Kidney capillary endothelial cell (primary cell): Measurements from ENCODE around the gene REC8.

Experiments used
- DNase-seq: peaks from one replicate; pipeline ENCODE4 v3.0.0-alpha.2; 2018; ENCODE audit warnings: low spot score

The REC8 gene

DNA sequence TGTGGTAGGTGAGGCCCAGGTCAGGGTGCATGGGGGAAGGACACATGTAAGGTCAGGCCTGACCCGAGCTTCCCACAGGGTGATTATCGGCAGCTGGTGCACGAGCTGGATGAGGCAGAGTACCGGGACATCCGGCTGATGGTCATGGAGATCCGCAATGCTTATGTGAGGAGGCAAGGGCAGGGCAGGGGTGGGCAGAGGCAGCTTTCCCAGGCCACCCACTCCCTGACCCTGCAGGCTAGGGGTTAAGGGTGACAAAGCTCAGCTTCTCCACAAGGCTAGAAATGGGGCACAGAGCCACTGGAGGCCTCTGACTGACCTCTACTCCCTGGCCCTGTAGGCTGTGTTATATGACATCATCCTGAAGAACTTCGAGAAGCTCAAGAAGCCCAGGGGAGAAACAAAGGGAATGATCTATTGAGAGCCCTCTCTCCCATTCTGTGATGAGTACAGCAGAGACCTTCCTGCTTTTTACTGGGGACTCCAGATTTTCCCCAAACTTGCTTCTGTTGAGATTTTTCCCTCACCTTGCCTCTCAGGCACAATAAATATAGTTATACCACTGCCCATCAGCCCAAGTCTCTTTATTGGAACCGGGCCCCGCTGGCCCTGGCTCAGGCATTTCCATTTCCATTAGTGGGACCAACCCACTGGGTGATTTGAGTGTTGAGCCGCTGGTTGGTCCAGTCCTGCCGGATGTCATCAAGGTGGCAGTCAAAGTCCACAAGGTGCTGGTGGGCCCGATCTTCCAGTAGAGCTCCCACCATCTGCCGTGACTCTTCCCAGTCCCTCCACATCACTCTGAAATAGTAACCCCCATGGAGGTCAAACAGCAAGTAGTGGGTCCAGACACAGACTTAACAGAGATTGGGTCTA lies 33.2 kb upstream of the REC8 start:
- no peak for DNase-seq

- no peak for DNase-seq
Measured at GRCh38 chr14:24139272-24139934, 32.5 kb upstream of the REC8 start.

DNA sequence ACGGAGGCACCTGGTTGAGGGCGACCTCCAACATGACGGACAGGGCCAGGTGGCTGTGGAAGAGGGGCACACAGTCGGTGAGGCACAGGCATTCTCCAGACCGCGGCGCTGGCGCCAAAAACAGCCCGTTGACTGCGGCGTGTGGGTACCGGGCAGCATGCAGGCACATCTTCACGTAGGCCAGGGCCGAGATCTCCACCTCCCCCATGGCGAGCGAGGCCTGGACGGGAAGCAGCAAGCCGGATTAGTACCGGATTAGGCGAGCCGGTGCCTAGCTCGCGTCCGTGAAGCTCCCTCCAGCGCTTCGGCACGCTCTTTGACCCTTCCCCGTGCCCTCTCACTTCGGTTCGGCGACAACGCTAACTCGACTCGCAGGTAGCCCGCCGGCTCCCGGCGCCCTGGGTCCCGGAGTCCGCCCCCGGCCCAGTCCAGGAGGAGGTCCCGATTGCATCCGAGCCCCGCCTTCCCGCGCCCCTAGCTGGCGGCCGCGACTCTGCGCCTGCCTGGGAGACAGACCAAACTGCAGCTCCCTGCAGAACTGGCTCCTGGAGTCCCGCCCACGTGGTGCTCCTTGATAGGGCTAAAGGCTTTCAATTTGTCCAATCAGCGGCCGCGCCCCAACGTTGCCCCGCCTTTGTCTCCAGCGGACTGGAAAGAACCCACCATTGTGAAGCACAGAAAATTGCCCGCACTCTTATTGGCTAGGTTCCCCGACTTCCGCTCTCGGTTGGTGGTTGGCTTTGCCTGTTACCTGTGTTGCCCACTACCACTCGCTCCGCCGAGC lies 30.6 kb upstream of the REC8 start, which contains the start of gene EMC9:
Gene EMC9, minus strand, starts transcription at position 495 of the 784 bp plus-strand sequence. Its CDS starts 287 bp downstream, at position 208.
- peak; percentile 99 for DNase-seq

GRCh38 chr14:24143511-24143910 lies 28.4 kb upstream of the REC8 start:
- no peak for DNase-seq

- DNase-seq: no peak
Measured at GRCh38 chr14:24144451-24144850, 27.4 kb upstream of the REC8 start.

DNA sequence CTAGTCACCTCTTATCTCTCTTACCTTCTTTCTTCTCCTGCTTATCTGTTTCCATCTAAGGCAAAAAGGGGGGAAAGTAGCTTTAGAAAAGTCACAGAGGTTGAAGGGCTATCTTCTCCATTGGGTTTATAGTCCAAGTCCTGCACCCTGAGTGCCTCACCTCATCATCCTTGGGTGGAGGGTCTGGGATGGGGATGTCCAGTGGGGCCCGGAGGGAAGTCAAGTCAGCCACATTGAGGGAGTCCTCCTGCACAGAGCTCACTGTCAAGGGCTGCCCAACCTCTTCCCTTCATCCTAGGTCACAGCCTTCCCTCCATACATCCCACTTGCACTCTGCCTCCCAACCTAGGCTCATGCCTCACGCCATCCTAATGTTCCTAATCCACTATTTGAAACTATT lies 26.7 kb upstream of the REC8 start:
- no peak for DNase-seq

DNA sequence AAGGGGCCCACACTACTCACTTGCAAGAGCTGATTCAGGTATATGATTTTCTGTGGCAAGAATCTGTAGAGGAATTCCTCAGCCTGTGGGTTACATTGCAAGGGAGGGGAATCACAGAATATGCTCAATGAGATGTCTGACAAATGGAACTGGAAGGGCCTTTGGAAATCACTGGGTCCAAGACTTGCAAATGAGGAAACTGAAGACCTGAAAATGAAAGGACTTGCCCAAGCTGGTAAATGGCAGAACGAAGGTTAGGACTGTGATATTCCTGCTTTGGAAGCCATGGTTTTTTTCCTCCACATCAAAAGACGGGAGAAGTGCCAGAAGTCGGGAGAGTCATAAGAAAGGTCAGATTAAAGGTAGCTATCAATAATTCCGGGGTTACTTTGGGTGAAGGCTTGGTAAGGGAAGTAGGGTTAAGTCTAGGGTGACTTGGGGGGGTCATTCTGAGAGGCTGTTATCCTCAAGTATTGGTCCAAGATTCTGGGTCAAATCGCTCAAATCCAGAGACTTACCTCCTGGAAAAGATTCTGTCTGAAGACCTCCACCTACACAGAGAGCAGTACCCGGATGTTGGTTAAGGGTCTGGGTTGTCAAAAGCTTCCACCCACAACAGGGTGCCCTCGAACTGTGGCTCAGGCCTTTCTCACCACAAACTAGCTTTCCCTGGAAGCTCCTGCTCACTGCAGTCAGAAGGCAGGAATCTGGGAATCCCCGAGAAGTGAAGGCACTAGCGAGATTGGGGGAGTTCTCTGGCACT lies 26.0 kb upstream of the REC8 start:
- no peak for DNase-seq

GRCh38 chr14:24146453-24146977 lies 25.4 kb upstream of the REC8 start, which contains the start of gene PSME2:
TSS of gene PSME2 (minus strand) at chr14:24146610. CDS start at chr14:24146581, 29 bp downstream.
- peak; percentile 94 for DNase-seq

GRCh38 chr14:24146978-24147760 lies 24.7 kb upstream of the REC8 start, which contains the start of gene RNF31:
TSS of gene RNF31 (plus strand) at chr14:24147498. CDS start at chr14:24147699, 201 bp downstream.
- DNase-seq: peak; percentile 99

DNA sequence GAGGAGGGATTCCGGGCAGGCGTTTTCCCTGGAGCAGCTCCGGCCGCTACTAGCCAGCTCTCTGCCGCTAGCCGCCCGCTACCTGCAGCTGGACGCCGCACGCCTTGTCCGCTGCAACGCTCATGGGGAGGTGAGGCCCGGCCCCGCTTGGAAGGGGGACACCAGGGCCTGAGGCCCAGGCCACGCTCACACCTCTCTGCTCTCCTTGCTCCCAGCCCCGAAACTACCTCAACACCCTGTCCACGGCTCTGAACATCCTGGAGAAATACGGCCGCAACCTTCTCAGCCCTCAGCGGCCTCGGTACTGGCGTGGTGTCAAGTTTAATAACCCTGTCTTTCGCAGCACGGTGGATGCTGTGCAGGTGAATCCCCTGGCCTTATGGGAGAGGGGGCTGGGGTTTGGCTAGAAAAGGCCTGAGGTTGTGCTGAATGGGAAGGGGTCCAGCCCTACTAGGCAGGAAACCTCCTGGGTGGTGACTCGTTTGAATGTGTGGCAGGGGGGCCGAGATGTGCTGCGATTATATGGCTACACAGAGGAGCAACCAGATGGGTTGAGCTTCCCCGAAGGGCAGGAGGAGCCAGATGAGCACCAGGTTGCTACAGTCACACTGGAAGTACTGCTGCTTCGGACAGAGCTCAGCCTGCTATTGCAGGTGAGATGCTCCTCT lies 24.0 kb upstream of the REC8 start:
- DNase-seq: no peak

DNA sequence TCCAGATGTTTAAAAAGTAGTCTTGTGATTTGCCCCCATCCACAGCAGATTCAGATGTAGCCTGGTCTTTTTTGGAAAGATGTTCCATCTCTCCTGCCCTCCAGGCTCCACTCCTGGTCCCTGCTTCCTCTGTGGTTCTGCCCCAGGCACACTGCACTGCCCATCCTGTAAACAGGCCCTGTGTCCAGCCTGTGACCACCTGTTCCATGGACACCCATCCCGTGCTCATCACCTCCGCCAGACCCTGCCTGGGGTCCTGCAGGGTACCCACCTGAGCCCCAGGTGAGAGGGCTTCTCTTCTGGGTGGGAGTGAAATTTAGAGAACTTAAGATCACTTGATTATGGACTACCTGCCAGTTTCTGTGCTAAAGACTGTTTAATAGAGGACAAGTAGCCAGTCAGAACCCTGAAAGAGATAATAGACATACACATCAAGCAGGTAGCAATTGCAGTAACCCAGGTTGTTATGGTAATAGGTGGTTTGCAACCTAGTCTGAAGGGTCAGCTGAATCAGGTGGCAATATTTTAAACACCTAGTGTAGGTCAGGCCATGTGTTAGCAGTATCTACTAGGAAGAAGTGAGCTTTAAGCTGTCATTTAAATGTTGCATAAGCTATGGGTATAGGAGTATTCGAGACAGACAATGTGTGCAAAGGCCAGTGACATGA lies 22.4 kb upstream of the REC8 start:
- no peak for DNase-seq

- DNase-seq: no peak
Measured at GRCh38 chr14:24150061-24150460, 21.8 kb upstream of the REC8 start.

- DNase-seq: no peak
Measured at GRCh38 chr14:24150567-24150966, 21.3 kb upstream of the REC8 start.

DNA sequence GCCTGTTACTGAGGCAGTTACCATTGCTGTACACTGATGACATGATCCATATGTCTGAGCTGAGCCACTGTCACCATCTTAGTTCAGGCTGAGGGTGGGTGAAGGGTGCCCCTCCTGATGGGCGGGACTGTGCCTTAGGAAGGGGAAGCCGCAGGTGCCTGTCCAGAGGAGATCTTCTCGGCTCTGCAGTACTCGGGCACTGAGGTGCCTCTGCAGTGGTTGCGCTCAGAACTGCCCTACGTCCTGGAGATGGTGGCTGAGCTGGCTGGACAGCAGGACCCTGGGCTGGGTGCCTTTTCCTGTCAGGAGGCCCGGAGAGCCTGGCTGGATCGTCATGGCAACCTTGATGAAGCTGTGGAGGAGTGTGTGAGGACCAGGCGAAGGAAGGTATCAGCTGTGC lies 20.9 kb upstream of the REC8 start:
- no peak for DNase-seq

DNA sequence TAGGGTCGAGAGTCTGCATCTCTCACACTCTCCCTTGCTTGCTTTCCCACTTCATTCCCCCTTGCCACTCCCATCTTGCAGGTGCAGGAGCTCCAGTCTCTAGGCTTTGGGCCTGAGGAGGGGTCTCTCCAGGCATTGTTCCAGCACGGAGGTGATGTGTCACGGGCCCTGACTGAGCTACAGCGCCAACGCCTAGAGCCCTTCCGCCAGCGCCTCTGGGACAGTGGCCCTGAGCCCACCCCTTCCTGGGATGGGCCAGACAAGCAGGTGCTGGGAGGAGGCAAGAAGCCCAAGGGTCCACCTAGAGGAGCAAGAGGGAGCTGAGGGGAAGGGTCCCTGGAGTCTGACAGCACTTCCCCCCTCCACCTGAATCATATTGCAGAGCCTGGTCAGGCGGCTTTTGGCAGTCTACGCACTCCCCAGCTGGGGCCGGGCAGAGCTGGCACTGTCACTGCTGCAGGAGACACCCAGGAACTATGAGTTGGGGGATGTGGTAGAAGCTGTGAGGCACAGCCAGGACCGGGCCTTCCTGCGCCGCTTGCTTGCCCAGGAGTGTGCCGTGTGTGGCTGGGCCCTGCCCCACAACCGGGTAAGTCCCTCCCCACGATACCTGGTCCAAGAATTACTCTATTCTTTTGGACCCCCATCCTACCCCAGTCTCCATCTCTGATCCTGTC lies 20.3 kb upstream of the REC8 start:
- DNase-seq: no peak

- DNase-seq: no peak
Measured at GRCh38 chr14:24155100-24155499, 16.8 kb upstream of the REC8 start.

DNA sequence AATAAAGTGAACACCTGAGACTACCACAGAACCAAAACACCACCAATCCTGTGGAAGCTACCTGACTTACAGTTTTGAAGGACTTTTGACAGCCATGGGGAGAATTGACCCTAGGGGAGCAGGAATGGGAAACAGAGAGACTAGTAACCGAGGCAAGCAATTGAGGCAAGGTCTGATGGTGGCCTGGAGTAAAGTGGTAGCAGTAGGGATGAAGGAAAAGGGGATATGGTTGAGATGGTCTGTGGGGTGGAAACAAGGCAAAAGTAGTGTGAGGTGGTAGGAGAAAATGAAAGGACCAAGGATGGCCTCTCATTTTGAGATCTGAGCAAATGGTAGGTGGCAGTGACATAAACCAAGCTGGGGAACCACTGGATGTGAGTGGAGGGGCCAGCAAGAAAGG lies 15.0 kb upstream of the REC8 start:
- DNase-seq: no peak

DNA sequence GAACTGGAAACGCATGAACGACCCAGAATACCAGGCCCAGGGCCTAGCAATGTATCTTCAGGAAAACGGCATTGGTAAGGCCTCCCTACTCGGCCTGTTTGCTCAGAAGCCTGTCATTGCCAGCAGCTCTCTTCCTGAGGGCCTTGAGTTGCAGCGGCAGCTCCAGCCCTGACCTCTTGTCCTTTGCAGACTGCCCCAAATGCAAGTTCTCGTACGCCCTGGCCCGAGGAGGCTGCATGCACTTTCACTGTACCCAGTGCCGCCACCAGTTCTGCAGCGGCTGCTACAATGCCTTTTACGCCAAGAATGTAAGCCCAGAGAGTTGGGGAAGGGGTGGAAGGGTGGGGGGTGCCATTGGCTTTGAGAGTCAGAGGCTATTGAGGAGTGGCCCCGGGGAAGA lies 14.5 kb upstream of the REC8 start:
- DNase-seq: no peak
